Liver (tissue), 9 donors: ENCODE data around the gene ZFAND2B. TPM values are rescaled to one million over a fixed set of nuclear protein-coding genes. Genes with fewer than 3 reads are reported as not detected.
A peak's percentile ranks its signal among the peaks of the same experiment; 100 is the strongest.

Experiments used
- DNase-seq: peaks from one replicate; pipeline ENCODE4 v3.0.0-alpha.2; 2017; ENCODE audit warnings: low spot score
- H3K27ac ChIP-seq, 2 donors: one replicate each; pipeline ENCODE4 v1.7.0; 2013; ENCODE audit warnings: inconsistent platforms in 2 of 2, low read length in 2 of 2, control low read depth in 1 of 2, low read depth in 1 of 2, mild to moderate bottlenecking in 1 of 2
- H3K27me3 ChIP-seq, 4 donors: one replicate each; pipeline versions ENCODE4 v1.6.1 to v1.7.0; 2013; ENCODE audit warnings: low read length in 3 of 4, inconsistent platforms in 1 of 4, mild to moderate bottlenecking in 1 of 4, moderate library complexity in 1 of 4; ENCODE audit not compliant: control insufficient read depth in 4 of 4, insufficient read depth in 4 of 4
- H3K36me3 ChIP-seq, 4 donors: one replicate each; pipeline versions ENCODE4 v1.6.1 to v1.7.0; 2013; ENCODE audit warnings: low read length in 3 of 4, mild to moderate bottlenecking in 3 of 4, low read depth in 1 of 4, moderate library complexity in 1 of 4; ENCODE audit not compliant: control insufficient read depth in 4 of 4, insufficient read depth in 3 of 4
- H3K4me1 ChIP-seq, 4 donors: one replicate each; pipeline versions ENCODE4 v1.6.1 to v1.7.0; 2013; ENCODE audit warnings: low read length in 3 of 4, mild to moderate bottlenecking in 3 of 4, moderate library complexity in 1 of 4; ENCODE audit not compliant: control insufficient read depth in 4 of 4, insufficient read depth in 4 of 4
- H3K4me3 ChIP-seq, 3 donors: one replicate each; pipeline versions ENCODE4 v1.6.1 to v1.7.0; 2013; ENCODE audit warnings: low read length in 3 of 3, control low read depth in 1 of 3, low read depth in 1 of 3, mild to moderate bottlenecking in 1 of 3
- H3K9ac ChIP-seq, 2 donors: one replicate each; pipeline ENCODE4 v1.7.0; 2013; ENCODE audit warnings: low read length in 2 of 2, mild to moderate bottlenecking in 2 of 2, moderate library complexity in 2 of 2, control low read depth in 1 of 2, low read depth in 1 of 2
- H3K9me3 ChIP-seq, 4 donors: one replicate each; pipeline versions ENCODE4 v1.6.1 to v1.7.0; 2013; ENCODE audit warnings: low read length in 3 of 4; ENCODE audit not compliant: control insufficient read depth in 4 of 4
- CTCF ChIP-seq: fragments of 150-350 bp; IDR thresholded peaks from 2 replicates; pipeline ENCODE4 v1.5.1; 2017; ENCODE audit warnings: improper control_type of control experiment, low read depth, low read length; ENCODE audit not compliant: missing input control
- EGR1 ChIP-seq, 2 donors: IDR thresholded peaks; 2 replicates each; pipeline ENCODE4 v1.6.1; 2016 to 2018; ENCODE audit warnings: antibody characterized with exemption in 2 of 2, low read depth in 2 of 2
- FOXA1 ChIP-seq: IDR thresholded peaks from 2 replicates; pipeline ENCODE4 v1.6.1; 2016; ENCODE audit warnings: antibody characterized with exemption
- FOXA2 ChIP-seq: IDR thresholded peaks from 2 replicates; pipeline ENCODE4 v1.6.1; 2016; ENCODE audit warnings: antibody characterized with exemption
- GABPA ChIP-seq, 2 donors: IDR thresholded peaks in 1 of 2; conservative IDR thresholded peaks in 1 of 2; 2 replicates each; pipeline ENCODE4 v1.6.1; 2016; ENCODE audit warnings: antibody characterized with exemption in 2 of 2, mild to moderate bottlenecking in 1 of 2, moderate library complexity in 1 of 2
- HNF4A ChIP-seq, 2 donors: conservative IDR thresholded peaks; 2 replicates each; pipeline ENCODE4 v1.6.1; 2016; ENCODE audit warnings: antibody characterized with exemption in 2 of 2, mild to moderate bottlenecking in 2 of 2
- HNF4G ChIP-seq: IDR thresholded peaks from 2 replicates; pipeline ENCODE4 v1.6.1; 2016; ENCODE audit warnings: antibody characterized with exemption
- JUND ChIP-seq, 2 donors: IDR thresholded peaks; 2 replicates each; pipeline ENCODE4 v1.6.1; 2016; ENCODE audit warnings: antibody characterized with exemption in 2 of 2
- RAD21 ChIP-seq, 2 donors: IDR thresholded peaks; 2 replicates each; pipeline ENCODE4 v1.6.1; 2016; ENCODE audit warnings: antibody characterized with exemption in 2 of 2, mild to moderate bottlenecking in 2 of 2
- RXRA ChIP-seq, 2 donors: IDR thresholded peaks; 2 replicates each; pipeline ENCODE4 v1.6.1; 2017 to 2018; ENCODE audit warnings: antibody characterized with exemption in 2 of 2, mild to moderate bottlenecking in 1 of 2
- SP1 ChIP-seq: IDR thresholded peaks from 2 replicates; pipeline ENCODE4 v1.6.1; 2018; ENCODE audit warnings: antibody characterized with exemption, mild to moderate bottlenecking
- TAF1 ChIP-seq: conservative IDR thresholded peaks from 2 replicates; pipeline ENCODE4 v1.6.1; 2016; ENCODE audit warnings: antibody characterized with exemption, mild to moderate bottlenecking
- YY1 ChIP-seq: IDR thresholded peaks from 2 replicates; pipeline ENCODE4 v1.6.1; 2016; ENCODE audit warnings: antibody characterized with exemption, mild to moderate bottlenecking
- WGBS: extraction: QIAGEN DNeasy Blood & Tissue Kit; methylation state at CpG from one replicate; pipeline ENCODE4 v1.1.7; 2013; 5-methylcytosine and 5-hydroxymethylcytosine counted together
- polyA plus RNA-seq, 2 donors: library from polyadenylated mRNA; stranded (reverse) in 1 of 2; unstranded in 1 of 2; fragments of 200-250 nt in 1 of 2; fragments of >200 nt in 1 of 2; fragmentation: Nextera tagmentation in 1 of 2; extraction: Ambion mirVana in 1 of 2; gene quantifications; one replicate each; pipeline versions ENCODE4 v1.2.1 to v1.2.3, GENCODE V29; 2013 to 2015
- total RNA-seq, 2 donors: library from RNA; depleted of rRNA; stranded (reverse); fragments of >200 nt; gene quantifications; one replicate each; pipeline ENCODE4 v1.2.3, GENCODE V29; 2014
- TF ChIP-seq, protein P1 (sequence below): IDR thresholded peaks from 2 replicates; pipeline ENCODE4 v1.6.1; 2016; ENCODE audit warnings: antibody characterized with exemption
- donor health status: healthy.
- donor health status: healthy.
- donor health status: healthy.
- donor health status: healthy.
- donor health status: healthy.

ZFAND2B gene
- total and polyA plus RNA-seq, 4 donors = 19.6 to 53.8 (median 25.8) TPM

DNA sequence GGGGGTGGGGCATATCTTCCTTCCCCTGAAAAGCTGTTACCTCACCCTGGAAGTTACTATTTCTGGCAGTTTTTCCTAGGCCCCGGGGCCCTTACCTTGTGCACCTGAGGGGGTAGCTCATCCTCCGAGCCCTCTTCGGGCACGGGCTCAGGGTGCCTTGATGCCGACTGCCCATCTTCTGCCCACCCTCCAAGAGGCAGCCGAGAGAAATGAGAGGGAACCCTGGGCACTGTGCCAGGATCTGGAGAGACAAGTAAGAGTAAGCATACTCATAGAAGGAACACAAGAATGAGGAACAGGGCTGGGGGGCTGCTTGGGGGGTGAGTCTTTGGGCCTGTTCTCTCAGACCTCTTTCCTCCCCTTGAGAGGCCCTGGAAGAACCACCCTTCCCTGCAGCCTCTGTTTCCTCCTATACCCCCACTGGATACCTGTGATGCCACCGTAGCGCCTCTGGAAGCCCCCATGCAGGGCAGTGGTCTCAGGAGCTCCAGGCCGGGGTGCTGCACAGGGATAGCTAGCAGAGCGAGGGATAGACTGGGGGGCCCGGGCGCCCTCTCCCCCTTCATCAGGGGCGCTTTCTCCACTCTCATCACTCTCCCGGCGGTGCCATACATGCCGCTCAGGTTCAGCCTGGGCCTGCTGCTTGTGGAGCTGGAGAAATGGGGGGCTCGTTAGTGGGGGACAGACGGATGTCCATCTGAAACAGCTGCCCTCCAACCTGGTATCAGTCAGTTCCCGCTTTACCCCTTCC lies 14.2 kb downstream of the ZFAND2B start:
- Histone ChIP-seq H3K27me3 (no peaks in the 10 kb centered on the region), H3K27ac (no peak overlapping the region), H3K4me3 (no peak overlapping the region), H3K9me3 (no peaks in the 10 kb centered on the region), H3K9ac (no peak overlapping the region), H3K36me3 (peaks cover 21 to 54% (median 46%) of the 10 kb centered on the region in 4 donors), H3K4me1 (peaks cover 5 to 27% (median 19%) of the 10 kb centered on the region in 4 donors)
- peak; percentile 44 for DNase-seq
- TF ChIP-seq, protein P1, sequence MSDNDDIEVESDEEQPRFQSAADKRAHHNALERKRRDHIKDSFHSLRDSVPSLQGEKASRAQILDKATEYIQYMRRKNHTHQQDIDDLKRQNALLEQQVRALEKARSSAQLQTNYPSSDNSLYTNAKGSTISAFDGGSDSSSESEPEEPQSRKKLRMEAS = no peak
- TF ChIP-seq TAF1 = no peak
- WGBS = 93% methylated on average over 19 of the region's 19 CpGs

GRCh38 chr2:219221957-219222518 lies 15.5 kb downstream of the ZFAND2B start:
- WGBS = 95% methylated on average over 16 of the region's 16 CpGs
- Histone ChIP-seq H3K9me3 (no peaks in the 10 kb centered on the region), H3K4me3 (no peak overlapping the region), H3K9ac (no peak overlapping the region), H3K27me3 (no peaks in the 10 kb centered on the region), H3K27ac (no peak overlapping the region), H3K4me1 (peaks cover 5 to 27% (median 19%) of the 10 kb centered on the region in 4 donors), H3K36me3 (peaks cover 21 to 56% (median 48%) of the 10 kb centered on the region in 4 donors)
- TF ChIP-seq HNF4A (conservative IDR thresholded peaks at IDR 0.05) (no peak), FOXA2 (no peak), GABPA (IDR thresholded peaks at IDR 0.05 in 1 of 2, conservative IDR thresholded peaks at IDR 0.05 in 1 of 2) (no peak), TAF1 (no peak), CTCF (no peak), RAD21 (IDR thresholded peaks at IDR 0.05) (no peak), FOXA1 (no peak), HNF4G (no peak), RXRA (IDR thresholded peaks at IDR 0.05) (no peak), EGR1 (IDR thresholded peaks at IDR 0.05; ENCODE audit: low read depth in 2 of 2) (no peak), YY1 (no peak), JUND (IDR thresholded peaks at IDR 0.05) (no peak), SP1 (no peak)
- DNase-seq = no peak

- no peak for DNase-seq
- no peaks in the 10 kb centered on the region for H3K27me3 ChIP-seq
- H3K9me3 ChIP-seq = no peaks in the 10 kb centered on the region
- no peak overlapping the region for H3K4me3 ChIP-seq
- H3K4me1 ChIP-seq = peaks cover 12 to 22% (median 19%) of the 10 kb centered on the region in 4 donors
- peaks cover 21 to 56% (median 48%) of the 10 kb centered on the region in 4 donors for H3K36me3 ChIP-seq
- H3K9ac ChIP-seq = no peak overlapping the region
- no peak overlapping the region for H3K27ac ChIP-seq
- TF ChIP-seq RXRA (IDR thresholded peaks at IDR 0.05) (no peak), JUND (IDR thresholded peaks at IDR 0.05) (no peak)
- TF ChIP-seq, protein P1 = no peak
- 96% methylated on average over 31 of the region's 31 CpGs for WGBS
Observed at GRCh38 chr2:219223831-219224610, 17.4 kb downstream of the ZFAND2B start.
